Middle frontal gyrus (tissue), 1 donor: ENCODE measurements around the gene PLA2G2D.

Experiments used
- DNase-seq: peaks from one replicate; pipeline ENCODE4 v3.0.0-alpha.2; 2015; ENCODE audit warnings: low spot score; ENCODE audit errors: extremely low spot score

The PLA2G2D gene

GRCh38 chr1:20068722-20069121 lies 50.6 kb downstream of the PLA2G2D start:
- DNase-seq = no peak

DNA sequence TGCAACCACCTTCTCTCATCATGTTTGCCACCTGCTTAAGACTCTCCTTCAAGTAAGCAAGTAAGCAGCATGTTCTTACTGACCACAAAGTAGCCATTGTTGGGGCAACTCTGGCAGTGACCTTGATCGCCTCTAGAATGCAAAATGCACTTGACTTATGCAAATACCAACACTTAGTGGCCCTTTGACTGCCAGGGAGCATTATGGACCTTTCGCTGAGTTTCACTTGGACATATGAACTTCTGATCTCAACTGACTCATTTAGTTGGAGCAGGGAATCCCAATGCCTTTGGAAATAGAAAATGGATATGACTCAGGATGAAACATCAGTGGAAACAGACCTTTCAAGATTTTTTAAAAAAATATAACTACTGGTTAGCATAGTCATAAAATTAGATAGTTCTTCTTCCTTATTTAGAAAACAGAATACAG lies 55.5 kb downstream of the PLA2G2D start:
- no peak for DNase-seq
